GM12873 (cell line): ENCODE results near the gene MAP3K2.

ENCODE experiments used
- CTCF ChIP-seq: IDR thresholded peaks from 2 replicates; pipeline ENCODE4 v1.5.1; 2012; ENCODE audit warnings: low read depth, mild to moderate bottlenecking, moderate library complexity, low read length, control low read depth; ENCODE audit not compliant: insufficient read depth; ENCODE audit errors: missing control alignments

The MAP3K2 gene

GRCh38 chr2:127401757-127402695, 14.3 kb upstream of the MAP3K2 start:
- no peak for TF ChIP-seq CTCF

- TF ChIP-seq CTCF: no peak
These were observed 13.4 kb upstream of the MAP3K2 start for GRCh38 chr2:127400897-127401756.

GRCh38 chr2:127400533-127400896, 12.7 kb upstream of the MAP3K2 start:
- TF ChIP-seq CTCF: no peak

- no peak for TF ChIP-seq CTCF
These were observed 10.4 kb upstream of the MAP3K2 start for GRCh38 chr2:127398239-127398590.

- TF ChIP-seq CTCF: no peak
These were observed 9.9 kb upstream of the MAP3K2 start for GRCh38 chr2:127397568-127398238.

- TF ChIP-seq CTCF: no peak
These were observed 6.7 kb upstream of the MAP3K2 start for GRCh38 chr2:127394492-127394891.
